ENCODE results near the gene KLF7. TPM values are rescaled to one million over a fixed set of nuclear protein-coding genes. Genes with fewer than 3 reads are reported as not detected.

KLF7 gene
- total RNA-seq, 4 donors from 2014 or later, result 22.5 to 63.5 (median 37.1) TPM

DNA sequence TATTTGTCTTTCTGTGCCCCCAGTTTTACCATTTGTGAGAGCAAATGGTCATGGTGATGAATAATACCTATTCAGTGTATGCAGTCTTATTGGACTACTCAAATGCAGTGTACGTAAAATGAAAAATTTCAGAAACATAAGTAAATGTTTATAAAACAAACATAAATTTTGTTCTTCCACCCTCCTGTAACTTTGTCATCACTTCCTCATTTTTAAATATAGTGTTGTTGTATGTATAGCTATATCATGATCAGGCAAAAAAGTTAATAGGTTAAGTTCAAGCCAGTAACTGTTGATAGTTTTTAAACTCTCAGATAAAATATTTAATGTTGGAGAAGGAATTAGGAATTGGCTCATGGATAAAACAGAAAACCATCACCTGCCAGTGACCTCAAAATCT is 93.2 kb downstream of the KLF7 start:
- TF ChIP-seq, protein P1, sequence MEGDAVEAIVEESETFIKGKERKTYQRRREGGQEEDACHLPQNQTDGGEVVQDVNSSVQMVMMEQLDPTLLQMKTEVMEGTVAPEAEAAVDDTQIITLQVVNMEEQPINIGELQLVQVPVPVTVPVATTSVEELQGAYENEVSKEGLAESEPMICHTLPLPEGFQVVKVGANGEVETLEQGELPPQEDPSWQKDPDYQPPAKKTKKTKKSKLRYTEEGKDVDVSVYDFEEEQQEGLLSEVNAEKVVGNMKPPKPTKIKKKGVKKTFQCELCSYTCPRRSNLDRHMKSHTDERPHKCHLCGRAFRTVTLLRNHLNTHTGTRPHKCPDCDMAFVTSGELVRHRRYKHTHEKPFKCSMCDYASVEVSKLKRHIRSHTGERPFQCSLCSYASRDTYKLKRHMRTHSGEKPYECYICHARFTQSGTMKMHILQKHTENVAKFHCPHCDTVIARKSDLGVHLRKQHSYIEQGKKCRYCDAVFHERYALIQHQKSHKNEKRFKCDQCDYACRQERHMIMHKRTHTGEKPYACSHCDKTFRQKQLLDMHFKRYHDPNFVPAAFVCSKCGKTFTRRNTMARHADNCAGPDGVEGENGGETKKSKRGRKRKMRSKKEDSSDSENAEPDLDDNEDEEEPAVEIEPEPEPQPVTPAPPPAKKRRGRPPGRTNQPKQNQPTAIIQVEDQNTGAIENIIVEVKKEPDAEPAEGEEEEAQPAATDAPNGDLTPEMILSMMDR (IDR thresholded peaks at IDR 0.05), result no peak
- no peak for TF ChIP-seq POLR2A (IDR thresholded peaks at IDR 0.05)
- Histone ChIP-seq H3K4me3 (no peak overlapping the region), H3K9me3 (no peaks in the 10 kb centered on the region), H3K4me1 (peaks cover 0 to 3% (median 0%) of the 10 kb centered on the region in 4 donors), H3K36me3 (no peaks in the 10 kb centered on the region), H3K27ac (no peak overlapping the region), H3K27me3 (no peaks in the 10 kb centered on the region)
- DNase-seq, result no peak

DNA sequence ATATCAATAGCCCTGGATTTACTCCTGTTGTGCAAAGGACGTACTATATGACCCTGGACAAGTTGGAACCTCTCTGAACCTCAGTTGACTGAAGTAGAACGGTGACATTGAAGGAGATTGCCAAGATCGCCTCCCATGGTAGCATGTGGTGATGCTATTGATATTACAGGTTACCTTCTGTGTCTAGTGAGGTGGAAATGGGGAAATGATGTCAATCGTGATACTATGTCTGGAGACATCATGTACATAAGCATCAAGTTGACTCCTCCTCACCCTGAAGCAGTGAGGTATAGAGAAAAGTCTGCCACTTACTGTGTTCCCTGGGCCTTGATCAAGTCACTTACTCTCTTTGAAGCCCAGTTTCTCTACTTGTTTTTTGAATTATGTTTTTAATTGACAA is 93.9 kb downstream of the KLF7 start:
- no peak for DNase-seq
- no peak overlapping the region for H3K27ac ChIP-seq
- no peak overlapping the region for H3K4me3 ChIP-seq
- no peaks in the 10 kb centered on the region for H3K4me1 ChIP-seq
- H3K9me3 ChIP-seq, result no peaks in the 10 kb centered on the region
- no peak for TF ChIP-seq POLR2A (IDR thresholded peaks at IDR 0.05)
- TF ChIP-seq, protein P1 (IDR thresholded peaks at IDR 0.05), result no peak
- no peaks in the 10 kb centered on the region for H3K27me3 ChIP-seq
- no peaks in the 10 kb centered on the region for H3K36me3 ChIP-seq

DNA sequence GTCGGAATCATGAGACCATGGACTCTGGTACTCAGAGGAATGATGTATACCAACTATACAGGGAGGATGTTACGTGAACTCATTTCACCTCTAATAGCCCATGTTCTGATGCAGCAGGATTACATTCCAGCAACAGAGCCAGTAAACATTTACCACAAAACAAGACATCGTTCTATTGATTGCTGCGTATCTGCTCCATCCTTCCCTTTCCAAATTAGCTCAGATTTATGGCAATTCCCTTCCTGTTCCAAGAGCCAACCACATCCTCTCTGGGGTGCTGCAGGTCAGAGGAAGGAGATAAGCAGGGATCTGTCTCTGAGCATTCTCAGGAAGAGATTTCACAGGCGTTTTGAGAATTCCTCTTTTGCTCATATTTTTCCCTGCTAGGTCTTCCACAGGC is 98.3 kb downstream of the KLF7 start:
- H3K4me3 ChIP-seq, result no peak overlapping the region
- no peak overlapping the region for H3K27ac ChIP-seq
- no peaks in the 10 kb centered on the region for H3K27me3 ChIP-seq
- TF ChIP-seq, protein P1 (IDR thresholded peaks at IDR 0.05), result no peak
- no peak for TF ChIP-seq POLR2A (IDR thresholded peaks at IDR 0.05)
- no peaks in the 10 kb centered on the region for H3K9me3 ChIP-seq
- no peak for DNase-seq
- no peaks in the 10 kb centered on the region for H3K36me3 ChIP-seq
- no peaks in the 10 kb centered on the region for H3K4me1 ChIP-seq

DNA sequence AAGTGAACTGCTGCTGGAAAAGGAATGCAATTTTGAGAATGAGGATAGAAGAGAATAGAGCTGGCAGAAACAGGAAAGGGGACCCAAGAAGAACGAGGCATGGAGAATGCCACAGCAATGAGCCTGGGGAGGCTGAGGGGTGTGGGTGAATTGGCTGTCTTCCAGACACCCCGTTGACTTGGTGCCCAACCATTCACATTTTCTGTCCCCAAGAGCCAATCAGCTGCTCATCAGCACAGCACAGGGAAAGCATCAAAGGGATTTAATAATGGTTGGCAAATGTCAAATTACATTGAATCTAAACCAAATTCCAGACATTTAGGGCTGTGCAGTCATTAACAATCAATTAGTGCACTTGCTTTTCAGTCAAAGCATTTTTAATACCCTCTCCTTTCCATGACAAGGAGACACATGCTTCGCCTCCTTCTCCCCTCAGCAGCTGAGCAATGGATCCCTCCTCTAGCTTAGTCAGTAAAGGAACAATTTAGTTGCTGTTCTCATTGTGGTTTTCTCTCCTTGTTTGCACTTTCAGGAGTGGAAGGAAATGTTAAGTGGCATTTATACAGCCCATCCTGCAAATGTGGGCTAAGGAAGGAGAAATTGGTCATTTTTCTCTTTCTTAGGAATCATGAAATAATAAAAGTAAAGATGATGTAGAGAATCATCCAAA is 98.8 kb downstream of the KLF7 start:
- H3K9me3 ChIP-seq, result no peaks in the 10 kb centered on the region
- TF ChIP-seq POLR2A (IDR thresholded peaks at IDR 0.05), result no peak
- TF ChIP-seq, protein P1 (IDR thresholded peaks at IDR 0.05), result no peak
- no peaks in the 10 kb centered on the region for H3K4me1 ChIP-seq
- H3K36me3 ChIP-seq, result no peaks in the 10 kb centered on the region
- H3K4me3 ChIP-seq, result no peak overlapping the region
- no peak for DNase-seq
- H3K27me3 ChIP-seq, result no peaks in the 10 kb centered on the region
- H3K27ac ChIP-seq, result no peak overlapping the region

DNA sequence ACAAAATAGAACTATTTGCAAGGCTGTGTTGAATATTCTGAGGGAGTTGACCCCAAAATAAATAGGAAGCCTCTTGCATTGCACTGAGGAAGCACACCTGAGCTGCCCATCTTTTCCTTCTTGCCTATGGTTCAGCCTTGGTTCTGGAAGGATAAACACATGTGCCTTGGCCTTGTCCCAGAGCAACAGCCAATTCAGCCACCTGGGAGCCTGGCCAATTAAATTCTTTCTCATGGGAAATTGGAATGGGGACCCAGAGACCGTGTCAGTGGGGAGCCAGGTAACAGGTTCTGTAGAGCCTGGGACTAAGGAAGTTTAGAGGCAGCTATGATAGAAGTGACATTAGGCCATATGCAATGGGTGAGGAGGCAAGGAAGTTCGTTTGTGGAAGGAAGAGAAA is 99.6 kb downstream of the KLF7 start:
- H3K27me3 ChIP-seq, result no peaks in the 10 kb centered on the region
- no peaks in the 10 kb centered on the region for H3K4me1 ChIP-seq
- H3K9me3 ChIP-seq, result no peaks in the 10 kb centered on the region
- no peaks in the 10 kb centered on the region for H3K36me3 ChIP-seq
- no peak overlapping the region for H3K4me3 ChIP-seq
- TF ChIP-seq, protein P1 (IDR thresholded peaks at IDR 0.05), result no peak
- no peak for TF ChIP-seq POLR2A (IDR thresholded peaks at IDR 0.05)
- no peak for DNase-seq
- no peak overlapping the region for H3K27ac ChIP-seq
